GM10248 (cell line): ENCODE results near the gene GPR15.
"Not testable (repeated sequence)": the region's sequence is repeated elsewhere in the genome, so short reads cannot be mapped to it uniquely, and the experiment has no call there.

Experiments
- CTCF ChIA-PET: fragments of 300-600 bp; sonication (Branson Sonifier 250); formaldehyde crosslinking; extraction: SDS; loops from one replicate; lab custom pipeline; 2021; ENCODE audit warnings: antibody characterized with exemption; lab: Yijun Ruan, JAX
- POLR2A ChIA-PET: fragments of 350-650 bp; sonication (Branson Sonifier 250); formaldehyde crosslinking; extraction: SDS; loops from one replicate; lab custom pipeline; 2020; ENCODE audit warnings: antibody characterized with exemption; lab: Yijun Ruan, JAX
- DNase-seq: peaks from one replicate; pipeline ENCODE4 v3.0.0; 2012; ENCODE audit errors: extremely low spot score
- CTCF ChIP-seq: IDR thresholded peaks from 2 replicates; pipeline ENCODE4 v1.5.1; 2012; ENCODE audit warnings: mild to moderate bottlenecking, low read depth; ENCODE audit errors: extremely low read depth, missing control alignments, control extremely low read depth

The GPR15 gene

GRCh38 chr3:98557324-98558010 lies 25.7 kb downstream of the GPR15 start:
- CTCF ChIA-PET: interaction anchor here (0.9 to 3.2 kb wide), 8 partner anchors 8 to 44 kb away, joined by 3 to 14 read pairs (median 7); partner anchors contain the start of gene CLDND1

DNA sequence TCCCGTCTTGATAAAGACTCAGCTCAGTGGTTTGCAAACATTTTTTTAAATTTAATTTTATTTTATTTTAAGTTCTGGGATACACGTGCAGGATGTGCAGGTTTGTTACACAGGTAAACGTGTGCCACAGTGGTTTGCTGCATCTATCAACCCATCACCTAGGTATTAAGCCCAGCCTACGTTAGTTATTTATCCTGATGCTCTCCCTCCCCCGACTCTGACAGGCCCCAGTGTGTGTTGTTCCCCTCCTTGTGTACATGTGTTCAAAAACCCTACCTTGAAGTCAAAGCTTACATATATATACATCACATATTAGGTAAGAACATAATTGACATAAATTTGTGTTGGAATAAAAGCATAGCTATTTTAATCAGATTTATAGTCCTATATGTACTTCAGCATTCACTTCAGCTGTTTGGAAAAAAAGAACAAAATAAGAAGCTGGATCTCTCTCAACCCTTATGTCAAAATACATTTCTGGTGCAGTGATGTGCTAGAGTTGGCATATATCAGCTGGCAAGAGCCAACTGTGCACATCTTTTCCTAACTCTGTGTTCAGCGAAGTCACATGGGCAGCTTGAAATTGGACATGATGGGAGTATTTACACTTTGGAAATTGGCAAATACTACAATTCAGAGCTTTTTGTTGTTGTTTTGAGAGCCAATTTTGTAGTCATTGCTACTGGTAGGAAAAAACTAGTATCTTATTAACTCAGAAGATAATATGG lies 26.5 kb downstream of the GPR15 start:
- CTCF ChIA-PET: interaction anchor here (0.9 to 3.2 kb wide), 7 partner anchors 12 to 43 kb away, joined by 3 to 13 read pairs (median 5); partner anchors contain the start of gene CLDND1
- no peak for TF ChIP-seq CTCF
- DNase-seq: no peak
- POLR2A ChIA-PET: interaction anchor here (1.0 to 4.8 kb wide), 3 partner anchors 6 to 26 kb away, joined by 4 to 43 read pairs (median 19); partner anchors contain the start of gene GPR15

More at GRCh38 chr3:98557324-98558010, 25.7 kb downstream of the GPR15 start:
- TF ChIP-seq CTCF: no peak
- DNase-seq: no peak
- POLR2A ChIA-PET: interaction anchor here (0.8 to 4.8 kb wide), 5 partner anchors 7 to 35 kb away, joined by 3 to 43 read pairs (median 6); partner anchors contain the start of genes CLDND1 and GPR15

DNA sequence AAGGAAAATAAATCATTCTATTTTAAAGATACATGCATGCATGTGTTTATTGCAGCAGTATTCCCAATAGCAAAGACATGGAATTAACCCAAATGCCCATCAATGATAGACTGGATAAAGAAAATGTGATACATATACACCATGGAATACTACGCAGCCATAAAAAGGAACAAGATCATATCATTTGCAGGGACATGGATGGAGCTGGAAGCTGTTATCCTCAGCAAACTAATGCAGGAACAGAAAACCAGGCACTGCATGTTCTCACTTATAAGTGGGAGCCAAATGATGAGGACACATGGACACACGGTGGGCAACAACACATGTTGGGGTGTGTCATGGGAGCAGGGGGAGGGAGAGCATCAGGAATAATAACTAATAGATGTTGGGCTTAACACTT lies 28.0 kb downstream of the GPR15 start:
- POLR2A ChIA-PET, DNase-seq: not testable (repeated sequence)
- CTCF ChIA-PET: interaction anchor here (1.6 to 2.1 kb wide), 2 partner anchors 14 to 23 kb away, joined by 5 to 7 read pairs; no protein-coding TSS in a partner anchor

DNA sequence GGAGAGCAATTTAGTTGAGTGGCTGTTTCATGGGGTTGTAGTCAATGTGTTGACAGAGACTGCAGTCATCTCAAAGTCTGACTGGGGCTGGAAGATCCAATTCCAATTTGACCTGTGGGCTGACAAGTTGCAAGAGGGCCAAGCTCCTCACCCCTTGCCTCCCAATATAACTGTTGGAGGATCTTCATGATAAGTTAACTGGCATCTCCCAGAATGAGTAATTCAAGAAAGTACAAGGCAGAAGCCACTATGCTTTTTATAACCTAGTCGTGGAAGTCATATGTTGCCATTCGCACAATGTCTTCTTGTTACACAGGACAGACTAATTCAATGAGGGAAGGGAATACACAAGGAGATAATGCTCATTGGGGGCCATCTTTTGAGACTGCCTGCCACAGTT lies 29.1 kb downstream of the GPR15 start:
- no peak for DNase-seq
- ChIA-PET POLR2A (interaction anchor here (1.0 to 6.9 kb wide), 4 partner anchors 9 to 28 kb away, joined by 3 to 52 read pairs (median 6); no protein-coding TSS in a partner anchor), CTCF (interaction anchor here (1.8 to 2.5 kb wide), 4 partner anchors 11 to 28 kb away, joined by 5 to 12 read pairs (median 8); partner anchors contain the start of gene GPR15)
- TF ChIP-seq CTCF: no peak

- TF ChIP-seq CTCF: no peak
- ChIA-PET POLR2A (interaction anchor here (1.6 to 6.9 kb wide), 3 partner anchors 10 to 29 kb away, joined by 8 to 52 read pairs (median 8); no protein-coding TSS in a partner anchor), CTCF (interaction anchor here (0.6 to 5.3 kb wide), 8 partner anchors 9 to 40 kb away, joined by 3 to 34 read pairs (median 8); partner anchors contain the start of genes CPOX and GPR15)
- no peak for DNase-seq
These were observed 30.1 kb downstream of the GPR15 start for GRCh38 chr3:98561727-98562521.

DNA sequence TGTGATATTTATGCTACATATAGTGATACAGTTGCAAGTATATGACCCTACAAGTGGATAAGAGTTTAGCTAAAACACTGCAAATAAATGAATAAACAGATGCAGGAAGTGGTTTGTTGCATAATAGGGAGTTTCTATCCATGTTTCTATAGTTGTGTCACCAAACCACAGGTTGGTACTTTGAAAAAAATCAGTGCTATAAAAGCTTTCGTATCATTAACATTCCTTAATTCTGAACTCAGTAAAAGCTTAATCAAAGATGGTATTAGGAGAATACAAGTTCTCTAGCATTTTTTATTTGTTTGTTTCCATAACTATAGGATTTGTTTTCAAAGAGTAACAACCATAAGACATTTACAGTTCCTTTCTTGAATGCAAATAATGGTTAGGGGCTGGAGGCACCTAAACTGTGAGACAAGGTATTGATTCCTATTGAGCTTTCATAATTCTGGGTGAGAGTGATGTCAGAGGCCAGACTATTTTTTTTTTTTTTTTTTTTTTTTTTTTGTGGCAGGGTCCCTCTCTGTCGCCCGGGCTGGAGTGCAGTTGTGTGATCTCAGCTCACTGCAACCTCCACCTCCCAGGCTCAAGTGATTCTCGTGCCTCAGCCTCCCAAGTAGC lies 32.0 kb downstream of the GPR15 start:
- ChIA-PET CTCF (interaction anchor here (0.8 to 5.3 kb wide), 10 partner anchors 9 to 229 kb away, joined by 3 to 34 read pairs (median 4); partner anchors contain the start of genes CLDND1 and CPOX), POLR2A (interaction anchor here (0.6 to 6.9 kb wide), 14 partner anchors 8 to 1380 kb away, joined by 3 to 52 read pairs (median 6); partner anchors contain the start of genes CPOX and GPR15)
- peak; percentile 36 for DNase-seq
- TF ChIP-seq CTCF: no peak
